K562 (cell line): ENCODE data around the gene DNAJB11. TPM values are rescaled to one million over a fixed set of nuclear protein-coding genes. Genes with fewer than 3 reads are reported as not detected.

Experiments used
- BCLAF1 ChIP-seq, 2 experiments: fragments of 450-650 bp in 1 of 2; IDR thresholded peaks; 2 replicates each; pipeline ENCODE4 v1.6.1; 2011 to 2017; ENCODE audit warnings: low read depth in 2 of 2, antibody characterized with exemption in 1 of 2, borderline replicate concordance in 1 of 2, low read length in 1 of 2, mild to moderate bottlenecking in 1 of 2, mixed read lengths in 1 of 2; ENCODE audit not compliant: control insufficient read depth in 1 of 2
- CBX3 ChIP-seq, 2 experiments: IDR thresholded peaks; 1 replicate in 1 of 2; 2 replicates in 1 of 2; pipeline ENCODE4 v1.6.1; 2012; ENCODE audit warnings: inconsistent platforms in 2 of 2, low read length in 2 of 2, borderline replicate concordance in 1 of 2, control low read depth in 1 of 2
- CXXC5 ChIP-seq: fragments of 250-450 bp; sonication (Bioruptor Pico); IDR thresholded peaks from 2 replicates; pipeline ENCODE4 v1.8.0; 2022; ENCODE audit warnings: inconsistent platforms, mild to moderate bottlenecking, moderate library complexity
- ELF1 ChIP-seq: fragments of 200-800 bp; sonication (Bioruptor generic); IDR thresholded peaks from 2 replicates; pipeline ENCODE4 v1.6.1; 2016; ENCODE audit warnings: missing genetic modification characterization, missing compliant biosample characterization
- FOXA3 ChIP-seq, 2 experiments: fragments of 450-650 bp in 1 of 2; sonication (generic) in 1 of 2; formaldehyde crosslinking; IDR thresholded peaks in 1 of 2; conservative IDR thresholded peaks in 1 of 2; 2 replicates each; pipeline versions ENCODE4 v1.4.0 to v1.8.0; 2020 to 2022; ENCODE audit warnings: mild to moderate bottlenecking in 2 of 2, missing genetic modification reagents in 1 of 2
- MBD2 ChIP-seq: sonication (generic); IDR thresholded peaks from 2 replicates; pipeline ENCODE4 v1.6.1; 2016; ENCODE audit warnings: low read depth, borderline replicate concordance
- NCOA1 ChIP-seq: fragments of 450-650 bp; IDR thresholded peaks from 2 replicates; pipeline ENCODE4 v1.6.1; 2016; ENCODE audit warnings: low read depth
- PATZ1 ChIP-seq: fragments of 250-450 bp; sonication (Bioruptor Pico); IDR thresholded peaks from 2 replicates; pipeline ENCODE4 v1.5.0; 2020; ENCODE audit warnings: mild to moderate bottlenecking, borderline replicate concordance
- RBM14 ChIP-seq: fragments of 200-400 bp; formaldehyde crosslinking; IDR thresholded peaks from 2 replicates; pipeline ENCODE4 v1.6.1; 2018; ENCODE audit warnings: low read depth, mild to moderate bottlenecking, low read length, moderate library complexity, borderline replicate concordance; ENCODE audit not compliant: insufficient read depth
- SLC30A9 ChIP-seq: fragments of 250-450 bp; sonication (Bioruptor Pico); IDR thresholded peaks from 2 replicates; pipeline ENCODE4 v1.8.0; 2022; ENCODE audit warnings: mild to moderate bottlenecking, moderate library complexity
- SMC3 ChIP-seq: conservative IDR thresholded peaks from 2 replicates; pipeline ENCODE4 v1.6.1; 2011; ENCODE audit warnings: low read depth, low read length, improper control_type of control experiment; ENCODE audit not compliant: insufficient read depth
- polyA plus RNA-seq, 8 experiments: library from polyadenylated mRNA; depleted of rRNA in 4 of 8; stranded (reverse) in 5 of 8; unstranded in 3 of 8; fragments of >200 nt; fragmentation: Nextera tagmentation in 2 of 8; fragmentation: Illumina TruSeq in 1 of 8; extraction: Ambion mirVana in 2 of 8; extraction: Trizol in 1 of 8; gene quantifications; 2 replicates each; pipeline versions ENCODE4 v1.2.1 to v1.2.3, GENCODE V29; 2011 to 2014; ENCODE audit warnings: inconsistent platforms in 1 of 8, missing spikeins in 1 of 8
- total RNA-seq, 7 experiments: library from RNA; depleted of rRNA in 6 of 7; stranded (reverse); fragments of >200 nt in 6 of 7; fragmentation: Illumina TruSeq in 2 of 7; extraction: Trizol in 2 of 7; gene quantifications; 2 replicates each; pipeline versions ENCODE4 v1.2.1 to v1.2.3, GENCODE V29; 2011 to 2021; ENCODE audit warnings: low replicate concordance in 1 of 7
- TF ChIP-seq, protein P1 (sequence below): fragments of 450-650 bp; IDR thresholded peaks from 2 replicates; pipeline ENCODE4 v1.7.0; 2016; ENCODE audit warnings: borderline replicate concordance
- TF ChIP-seq, protein P2 (sequence below), 2 experiments: fragments of 450-650 bp; IDR thresholded peaks; 2 replicates each; pipeline ENCODE4 v1.6.1; 2016
- TF ChIP-seq, protein P3 (sequence below): sonication (generic); formaldehyde crosslinking; IDR thresholded peaks from 2 replicates; pipeline ENCODE4 v1.8.0; 2022; ENCODE audit warnings: missing genetic modification reagents, mild to moderate bottlenecking, moderate library complexity, borderline replicate concordance
- TF ChIP-seq, protein P4 (sequence below), 2 experiments: fragments of 250-450 bp in 1 of 2; fragments of 450-650 bp in 1 of 2; sonication (Bioruptor Pico) in 1 of 2; IDR thresholded peaks; 2 replicates each; pipeline versions ENCODE4 v1.6.1 to v1.8.0; 2016 to 2021; ENCODE audit warnings: mild to moderate bottlenecking in 2 of 2, moderate library complexity in 2 of 2, missing compliant biosample characterization in 1 of 2, missing genetic modification characterization in 1 of 2

Gene DNAJB11
- total and polyA plus RNA-seq, 9 of the 15 experiments (the other 6 are each of a cell fraction or from before 2014, with no cell fraction given) = 14.8 to 74.7 (median 63.8) TPM

DNA sequence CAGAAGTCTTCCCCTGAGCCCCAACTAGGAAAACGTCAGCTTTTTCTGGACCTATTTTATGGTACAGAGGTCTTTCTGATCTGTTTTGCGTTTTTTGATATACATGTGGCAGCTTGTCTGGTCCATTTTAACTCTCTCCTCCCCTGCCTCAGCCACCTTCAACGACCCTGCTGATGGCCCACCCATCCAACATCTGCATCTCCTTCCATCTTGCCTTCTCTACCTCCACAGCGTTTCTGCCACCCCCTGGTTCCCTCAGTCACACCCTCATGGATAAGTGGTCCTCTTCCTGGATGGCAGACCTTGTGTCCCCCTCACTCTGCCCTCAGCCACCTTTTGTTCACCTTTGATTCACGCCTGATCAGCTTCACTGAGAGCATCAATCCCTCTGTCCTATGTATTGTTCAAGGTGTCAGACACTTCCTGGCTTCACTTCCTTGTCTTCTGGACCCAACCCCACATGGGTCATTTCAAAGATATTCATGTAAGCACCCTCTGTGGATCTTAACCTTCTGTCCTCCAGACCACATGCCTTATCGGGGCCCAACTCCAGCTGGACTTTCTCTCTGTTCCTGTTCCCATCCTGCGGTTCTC is 55.8 kb downstream of the DNAJB11 start (continued):
- TF ChIP-seq, protein P1, sequence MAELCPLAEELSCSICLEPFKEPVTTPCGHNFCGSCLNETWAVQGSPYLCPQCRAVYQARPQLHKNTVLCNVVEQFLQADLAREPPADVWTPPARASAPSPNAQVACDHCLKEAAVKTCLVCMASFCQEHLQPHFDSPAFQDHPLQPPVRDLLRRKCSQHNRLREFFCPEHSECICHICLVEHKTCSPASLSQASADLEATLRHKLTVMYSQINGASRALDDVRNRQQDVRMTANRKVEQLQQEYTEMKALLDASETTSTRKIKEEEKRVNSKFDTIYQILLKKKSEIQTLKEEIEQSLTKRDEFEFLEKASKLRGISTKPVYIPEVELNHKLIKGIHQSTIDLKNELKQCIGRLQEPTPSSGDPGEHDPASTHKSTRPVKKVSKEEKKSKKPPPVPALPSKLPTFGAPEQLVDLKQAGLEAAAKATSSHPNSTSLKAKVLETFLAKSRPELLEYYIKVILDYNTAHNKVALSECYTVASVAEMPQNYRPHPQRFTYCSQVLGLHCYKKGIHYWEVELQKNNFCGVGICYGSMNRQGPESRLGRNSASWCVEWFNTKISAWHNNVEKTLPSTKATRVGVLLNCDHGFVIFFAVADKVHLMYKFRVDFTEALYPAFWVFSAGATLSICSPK = no peak
- TF ChIP-seq BCLAF1 (IDR thresholded peaks at IDR 0.05; ENCODE audit: borderline replicate concordance in 1 of 2, control insufficient read depth in 1 of 2, low read depth in 2 of 2, low read length in 1 of 2) = no peak
- TF ChIP-seq, protein P2, sequence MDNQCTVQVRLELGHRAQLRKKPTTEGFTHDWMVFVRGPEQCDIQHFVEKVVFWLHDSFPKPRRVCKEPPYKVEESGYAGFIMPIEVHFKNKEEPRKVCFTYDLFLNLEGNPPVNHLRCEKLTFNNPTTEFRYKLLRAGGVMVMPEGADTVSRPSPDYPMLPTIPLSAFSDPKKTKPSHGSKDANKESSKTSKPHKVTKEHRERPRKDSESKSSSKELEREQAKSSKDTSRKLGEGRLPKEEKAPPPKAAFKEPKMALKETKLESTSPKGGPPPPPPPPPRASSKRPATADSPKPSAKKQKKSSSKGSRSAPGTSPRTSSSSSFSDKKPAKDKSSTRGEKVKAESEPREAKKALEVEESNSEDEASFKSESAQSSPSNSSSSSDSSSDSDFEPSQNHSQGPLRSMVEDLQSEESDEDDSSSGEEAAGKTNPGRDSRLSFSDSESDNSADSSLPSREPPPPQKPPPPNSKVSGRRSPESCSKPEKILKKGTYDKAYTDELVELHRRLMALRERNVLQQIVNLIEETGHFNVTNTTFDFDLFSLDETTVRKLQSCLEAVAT (IDR thresholded peaks at IDR 0.05) = no peak
- TF ChIP-seq, protein P3, sequence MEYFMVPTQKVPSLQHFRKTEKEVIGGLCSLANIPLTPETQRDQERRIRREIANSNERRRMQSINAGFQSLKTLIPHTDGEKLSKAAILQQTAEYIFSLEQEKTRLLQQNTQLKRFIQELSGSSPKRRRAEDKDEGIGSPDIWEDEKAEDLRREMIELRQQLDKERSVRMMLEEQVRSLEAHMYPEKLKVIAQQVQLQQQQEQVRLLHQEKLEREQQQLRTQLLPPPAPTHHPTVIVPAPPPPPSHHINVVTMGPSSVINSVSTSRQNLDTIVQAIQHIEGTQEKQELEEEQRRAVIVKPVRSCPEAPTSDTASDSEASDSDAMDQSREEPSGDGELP (CRISPR knock-in tag) = peak; percentile 81
- no peak for TF ChIP-seq CBX3 (IDR thresholded peaks at IDR 0.05; ENCODE audit: borderline replicate concordance in 1 of 2, low read length in 2 of 2)
- TF ChIP-seq PATZ1 = no peak
- no peak for TF ChIP-seq SLC30A9 (CRISPR knock-in tag)
- TF ChIP-seq CXXC5 (CRISPR knock-in tag) = no peak
- TF ChIP-seq FOXA3 (CRISPR knock-in tag; conservative IDR thresholded peaks at IDR 0.05 in 1 of 2, IDR thresholded peaks at IDR 0.05 in 1 of 2) = no peak
- no peak for TF ChIP-seq MBD2
- TF ChIP-seq ELF1 (tag) = 0 out of 2 replicates have a peak, but pooled peaks have one; percentile 42
- no peak for TF ChIP-seq NCOA1
- no peak for TF ChIP-seq RBM14
- no peak for TF ChIP-seq SMC3
- TF ChIP-seq, protein P4, sequence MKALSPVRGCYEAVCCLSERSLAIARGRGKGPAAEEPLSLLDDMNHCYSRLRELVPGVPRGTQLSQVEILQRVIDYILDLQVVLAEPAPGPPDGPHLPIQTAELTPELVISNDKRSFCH (CRISPR knock-in tag; IDR thresholded peaks at IDR 0.05) = no peak
- TF ChIP-seq, protein P4 (tag; IDR thresholded peaks at IDR 0.05) = 0 out of 2 replicates have a peak, but pooled peaks have one; percentile 17
